Esophagus squamous epithelium (tissue), 4 donors: ENCODE measurements around the gene ARMC9.

Experiments
- CTCF ChIP-seq, 6 experiments: fragments of 450-650 bp in 4 of 6; fragments of 200-600 bp in 2 of 6; sonication (generic) in 2 of 6; IDR thresholded peaks; one replicate each; pipeline ENCODE4 v1.5.1; 2016 to 2019; ENCODE audit warnings: antibody characterized with exemption in 6 of 6, mild to moderate bottlenecking in 4 of 6, moderate library complexity in 4 of 6
- POLR2A ChIP-seq, 4 donors: fragments of 450-650 bp; IDR thresholded peaks; one replicate each; pipeline ENCODE4 v1.6.1; 2017; ENCODE audit warnings: antibody characterized with exemption in 4 of 4, mild to moderate bottlenecking in 4 of 4, moderate library complexity in 3 of 4

GRCh38 chr2:231204581-231204980, 6.2 kb downstream of the ARMC9 start:
- TF ChIP-seq CTCF (IDR thresholded peaks at IDR 0.05), result no peak
- no peak for TF ChIP-seq POLR2A (IDR thresholded peaks at IDR 0.05)
